GM12872 (cell line): ENCODE measurements around the gene KIAA1958.

ENCODE experiments used
- TF ChIP-seq, protein P1 (sequence below): IDR thresholded peaks from 3 replicates; pipeline ENCODE4 v1.5.1; 2011; ENCODE audit warnings: low read depth, mild to moderate bottlenecking, low read length, moderate library complexity; ENCODE audit not compliant: insufficient read depth

Gene KIAA1958

DNA sequence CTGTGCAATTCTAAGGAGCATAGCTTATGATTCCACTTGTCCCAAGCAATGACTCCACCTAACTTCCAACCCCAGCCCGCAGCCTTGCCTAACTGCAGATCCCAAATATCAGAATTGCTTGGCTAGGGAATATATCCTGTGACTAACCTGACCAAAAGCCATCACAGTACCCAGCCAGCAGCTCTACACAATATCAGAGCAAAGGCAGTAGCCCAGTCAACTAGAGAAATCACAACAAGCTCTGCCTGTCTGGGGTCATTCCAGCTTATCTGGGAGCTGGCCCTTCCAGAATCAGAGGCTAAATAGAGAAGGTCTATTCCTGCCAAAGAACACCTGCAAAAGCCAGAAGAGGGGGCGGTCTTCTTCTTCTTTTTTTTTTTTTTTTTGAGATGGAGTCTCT, 9.3 kb upstream of the KIAA1958 start:
- TF ChIP-seq, protein P1, sequence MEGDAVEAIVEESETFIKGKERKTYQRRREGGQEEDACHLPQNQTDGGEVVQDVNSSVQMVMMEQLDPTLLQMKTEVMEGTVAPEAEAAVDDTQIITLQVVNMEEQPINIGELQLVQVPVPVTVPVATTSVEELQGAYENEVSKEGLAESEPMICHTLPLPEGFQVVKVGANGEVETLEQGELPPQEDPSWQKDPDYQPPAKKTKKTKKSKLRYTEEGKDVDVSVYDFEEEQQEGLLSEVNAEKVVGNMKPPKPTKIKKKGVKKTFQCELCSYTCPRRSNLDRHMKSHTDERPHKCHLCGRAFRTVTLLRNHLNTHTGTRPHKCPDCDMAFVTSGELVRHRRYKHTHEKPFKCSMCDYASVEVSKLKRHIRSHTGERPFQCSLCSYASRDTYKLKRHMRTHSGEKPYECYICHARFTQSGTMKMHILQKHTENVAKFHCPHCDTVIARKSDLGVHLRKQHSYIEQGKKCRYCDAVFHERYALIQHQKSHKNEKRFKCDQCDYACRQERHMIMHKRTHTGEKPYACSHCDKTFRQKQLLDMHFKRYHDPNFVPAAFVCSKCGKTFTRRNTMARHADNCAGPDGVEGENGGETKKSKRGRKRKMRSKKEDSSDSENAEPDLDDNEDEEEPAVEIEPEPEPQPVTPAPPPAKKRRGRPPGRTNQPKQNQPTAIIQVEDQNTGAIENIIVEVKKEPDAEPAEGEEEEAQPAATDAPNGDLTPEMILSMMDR = no peak

DNA sequence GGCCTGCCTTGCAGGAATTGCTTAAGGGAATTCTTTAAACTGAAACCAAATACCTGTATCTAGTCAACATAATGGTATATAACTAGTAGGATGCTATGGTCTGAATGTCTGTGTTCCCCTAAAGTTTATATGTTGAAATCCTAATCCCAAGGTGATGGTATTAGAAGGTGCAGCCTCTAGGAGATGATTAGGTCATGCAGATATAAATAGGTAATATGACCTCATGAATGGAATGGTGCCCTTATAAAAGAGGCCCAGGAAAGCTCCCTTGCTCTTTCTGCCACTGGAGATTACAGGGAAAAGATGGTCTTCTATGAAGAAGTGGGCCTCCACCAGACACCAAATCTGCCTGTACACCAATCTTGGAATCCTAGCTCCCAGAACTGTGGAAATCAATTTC, 7.4 kb upstream of the KIAA1958 start:
- TF ChIP-seq, protein P1 = no peak

DNA sequence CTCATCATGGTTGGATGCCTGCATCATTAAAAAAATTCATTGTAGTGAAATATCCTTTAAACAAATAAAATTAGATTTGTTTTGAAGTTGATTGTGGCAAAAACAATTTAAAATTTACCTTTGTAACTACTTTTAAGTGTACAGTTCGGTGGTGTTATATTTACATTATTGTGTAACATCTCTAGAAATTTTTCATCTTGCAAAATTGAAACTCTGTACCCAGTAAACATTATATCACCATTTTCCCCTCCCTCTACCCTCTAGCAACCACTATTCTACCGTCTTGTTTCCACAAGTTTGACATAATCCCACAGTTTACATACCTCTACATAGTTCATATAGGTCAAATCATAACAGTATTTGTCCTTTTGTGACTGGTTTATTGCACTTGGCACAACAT, 2.0 kb upstream of the KIAA1958 start:
- TF ChIP-seq, protein P1 = no peak

DNA sequence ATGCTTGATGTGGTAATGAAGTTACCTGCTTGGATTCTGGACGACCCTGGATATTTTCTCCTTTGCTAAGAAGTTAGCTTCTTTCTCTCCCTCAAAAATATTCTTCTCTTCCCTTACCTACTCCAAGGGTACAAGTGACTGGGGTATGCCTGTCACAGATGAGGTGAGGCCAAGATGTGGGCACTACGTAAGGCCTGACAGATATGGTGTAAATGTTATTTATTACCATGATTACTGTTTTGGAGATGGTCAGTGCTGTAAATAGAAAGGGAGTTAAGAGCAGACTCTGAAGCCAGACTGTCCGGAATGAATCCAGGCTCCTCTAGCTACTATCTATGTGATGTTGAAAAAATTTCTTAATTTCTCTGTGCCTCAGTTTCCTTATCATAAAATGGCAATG, 1.1 kb upstream of the KIAA1958 start:
- TF ChIP-seq, protein P1 = no peak

DNA sequence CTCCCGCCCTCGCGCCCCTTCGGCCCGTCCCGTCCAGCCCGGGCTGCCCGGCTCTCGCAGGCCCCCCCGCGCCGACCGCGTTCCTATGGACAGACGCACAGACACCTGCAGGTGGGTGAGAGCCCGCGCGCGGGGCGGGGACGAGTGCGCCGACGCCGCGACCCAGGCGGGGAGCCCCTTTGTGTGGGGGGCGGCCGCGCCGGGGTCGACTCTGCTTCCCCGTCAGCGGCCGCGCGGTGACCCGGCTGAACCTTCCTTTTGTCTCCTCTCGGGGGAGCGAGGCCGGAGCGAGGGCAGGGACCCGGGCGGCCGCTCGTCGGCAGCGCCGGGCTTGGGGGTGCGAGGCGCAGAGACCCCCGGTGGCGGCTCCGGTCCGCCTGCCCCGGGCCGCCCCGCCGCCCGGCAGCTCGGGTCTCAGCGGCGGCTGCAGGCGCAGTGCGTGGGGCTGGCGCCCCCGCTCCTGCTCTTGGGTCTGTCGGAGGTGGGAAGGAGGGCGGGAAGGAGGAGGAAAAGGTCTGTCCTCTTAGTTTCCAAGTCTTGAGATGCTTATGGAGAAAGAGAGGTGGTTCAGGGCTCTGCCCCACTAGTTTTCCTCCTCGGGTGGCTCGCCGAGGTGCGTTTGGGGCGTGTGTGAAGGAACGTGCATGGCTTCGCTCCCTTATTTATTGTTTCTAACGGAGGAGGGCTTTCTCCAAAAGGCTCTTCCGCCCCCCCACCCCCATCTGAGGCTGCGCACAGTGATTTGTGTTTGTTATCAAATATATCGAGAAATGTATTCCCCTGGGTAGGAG, 576 bp downstream of the KIAA1958 start:
- TF ChIP-seq, protein P1 = no peak

DNA sequence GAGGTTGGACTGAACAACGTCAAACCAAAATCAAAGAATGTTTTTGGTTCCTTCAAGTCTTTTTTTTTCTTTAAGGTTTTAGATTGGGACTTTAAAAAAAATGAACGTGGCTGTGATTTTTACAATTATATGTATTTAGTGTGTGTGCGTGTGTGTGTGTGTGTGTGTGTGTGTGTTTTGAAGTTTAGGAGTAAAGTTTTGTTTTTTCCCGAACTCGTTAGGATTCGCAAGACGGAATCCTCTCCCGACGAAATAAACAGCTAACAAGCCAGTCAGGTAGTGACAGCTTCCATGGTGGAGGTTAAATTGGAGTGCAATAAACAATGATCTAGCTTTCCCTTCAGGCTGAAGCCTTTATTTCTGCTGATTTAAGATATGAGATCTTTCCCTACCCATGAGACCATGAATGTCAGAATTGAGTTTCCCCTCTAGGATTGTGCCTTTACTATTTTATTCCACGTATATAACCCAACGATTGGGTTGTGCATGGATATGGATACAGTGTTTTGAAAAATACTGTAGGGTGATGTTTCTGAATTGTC, 1.2 kb downstream of the KIAA1958 start:
- TF ChIP-seq, protein P1 = no peak

DNA sequence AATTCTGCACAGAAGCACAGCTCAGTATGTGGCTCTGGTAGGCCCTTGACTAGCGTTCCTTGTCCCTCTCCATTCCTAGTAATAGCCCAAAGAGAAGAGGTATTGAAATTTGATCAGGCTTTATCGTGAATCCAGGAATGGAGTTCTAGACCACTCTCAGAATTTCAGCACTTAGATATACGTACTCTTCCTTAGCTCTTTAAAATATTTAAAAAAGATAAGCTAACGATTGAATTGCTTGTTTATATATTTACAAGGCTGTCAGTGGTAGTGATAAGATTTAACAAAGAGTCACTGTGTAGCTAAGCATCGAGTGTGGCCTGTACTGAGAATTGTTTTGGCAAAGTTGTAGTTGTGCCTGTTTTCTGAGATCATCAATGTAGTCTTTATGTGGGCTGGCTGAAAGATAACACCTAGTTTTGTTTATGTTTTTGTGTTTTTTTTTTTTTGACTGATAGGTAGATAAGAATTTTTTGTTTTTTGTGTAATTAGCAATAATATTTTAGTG, 2.5 kb downstream of the KIAA1958 start:
- TF ChIP-seq, protein P1 = no peak
